ENCODE measurements around the gene HDAC2.

DNA sequence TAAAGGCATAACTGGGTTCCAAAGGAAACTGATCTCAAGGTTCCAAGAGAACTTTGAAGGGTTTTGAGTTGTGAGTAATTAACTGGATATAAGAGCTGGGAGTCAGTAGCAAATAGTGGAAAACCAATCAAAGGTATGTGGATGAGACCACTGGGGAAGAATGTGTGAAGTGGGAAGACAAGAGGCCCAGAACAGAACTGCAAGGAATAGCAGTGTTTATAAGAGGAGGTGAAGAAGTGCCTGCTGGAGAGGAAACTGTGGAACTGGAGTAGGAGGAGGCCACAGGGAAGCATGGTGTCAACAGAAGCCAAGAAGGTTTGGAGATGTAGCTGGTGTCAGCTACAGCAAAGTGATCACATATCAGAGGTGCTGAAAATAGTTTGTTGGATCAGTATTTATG, 18.7 kb upstream of the HDAC2 start:
- TF ChIP-seq, protein P1, sequence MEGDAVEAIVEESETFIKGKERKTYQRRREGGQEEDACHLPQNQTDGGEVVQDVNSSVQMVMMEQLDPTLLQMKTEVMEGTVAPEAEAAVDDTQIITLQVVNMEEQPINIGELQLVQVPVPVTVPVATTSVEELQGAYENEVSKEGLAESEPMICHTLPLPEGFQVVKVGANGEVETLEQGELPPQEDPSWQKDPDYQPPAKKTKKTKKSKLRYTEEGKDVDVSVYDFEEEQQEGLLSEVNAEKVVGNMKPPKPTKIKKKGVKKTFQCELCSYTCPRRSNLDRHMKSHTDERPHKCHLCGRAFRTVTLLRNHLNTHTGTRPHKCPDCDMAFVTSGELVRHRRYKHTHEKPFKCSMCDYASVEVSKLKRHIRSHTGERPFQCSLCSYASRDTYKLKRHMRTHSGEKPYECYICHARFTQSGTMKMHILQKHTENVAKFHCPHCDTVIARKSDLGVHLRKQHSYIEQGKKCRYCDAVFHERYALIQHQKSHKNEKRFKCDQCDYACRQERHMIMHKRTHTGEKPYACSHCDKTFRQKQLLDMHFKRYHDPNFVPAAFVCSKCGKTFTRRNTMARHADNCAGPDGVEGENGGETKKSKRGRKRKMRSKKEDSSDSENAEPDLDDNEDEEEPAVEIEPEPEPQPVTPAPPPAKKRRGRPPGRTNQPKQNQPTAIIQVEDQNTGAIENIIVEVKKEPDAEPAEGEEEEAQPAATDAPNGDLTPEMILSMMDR (IDR thresholded peaks at IDR 0.05; ENCODE audit: extremely low read depth in 1 of 2, insufficient read depth in 1 of 2, low read depth in 1 of 2, low read length in 2 of 2), result no peak
- no peak for TF ChIP-seq POLR2A (IDR thresholded peaks at IDR 0.05; ENCODE audit: low read depth, low read length)
- no peak for TF ChIP-seq POLR2AphosphoS5 (IDR thresholded peaks at IDR 0.05; ENCODE audit: insufficient read depth, low read depth, low read length)
- no peak for TF ChIP-seq JUN (IDR thresholded peaks at IDR 0.05; ENCODE audit: borderline replicate concordance, insufficient read depth, insufficient read length, low read depth)
- no peak for TF ChIP-seq EZH2 (IDR thresholded peaks at IDR 0.05; ENCODE audit: borderline replicate concordance, low read depth, low read length, severe bottlenecking)

Data from endothelial cell of umbilical vein (primary cell).